GM10266 (cell line): ENCODE measurements around the gene ERG.

Experiments
- DNase-seq: peaks from one replicate; pipeline ENCODE4 v3.0.0; 2012; ENCODE audit errors: extremely low spot score
- TF ChIP-seq, protein P1 (sequence below): IDR thresholded peaks from 2 replicates; pipeline ENCODE4 v1.5.1; 2012; ENCODE audit warnings: mild to moderate bottlenecking, low read depth; ENCODE audit not compliant: control insufficient read depth, insufficient read depth; ENCODE audit errors: missing control alignments

The ERG gene

GRCh38 chr21:38467374-38467773 is 30.9 kb downstream of the ERG start:
- TF ChIP-seq, protein P1, sequence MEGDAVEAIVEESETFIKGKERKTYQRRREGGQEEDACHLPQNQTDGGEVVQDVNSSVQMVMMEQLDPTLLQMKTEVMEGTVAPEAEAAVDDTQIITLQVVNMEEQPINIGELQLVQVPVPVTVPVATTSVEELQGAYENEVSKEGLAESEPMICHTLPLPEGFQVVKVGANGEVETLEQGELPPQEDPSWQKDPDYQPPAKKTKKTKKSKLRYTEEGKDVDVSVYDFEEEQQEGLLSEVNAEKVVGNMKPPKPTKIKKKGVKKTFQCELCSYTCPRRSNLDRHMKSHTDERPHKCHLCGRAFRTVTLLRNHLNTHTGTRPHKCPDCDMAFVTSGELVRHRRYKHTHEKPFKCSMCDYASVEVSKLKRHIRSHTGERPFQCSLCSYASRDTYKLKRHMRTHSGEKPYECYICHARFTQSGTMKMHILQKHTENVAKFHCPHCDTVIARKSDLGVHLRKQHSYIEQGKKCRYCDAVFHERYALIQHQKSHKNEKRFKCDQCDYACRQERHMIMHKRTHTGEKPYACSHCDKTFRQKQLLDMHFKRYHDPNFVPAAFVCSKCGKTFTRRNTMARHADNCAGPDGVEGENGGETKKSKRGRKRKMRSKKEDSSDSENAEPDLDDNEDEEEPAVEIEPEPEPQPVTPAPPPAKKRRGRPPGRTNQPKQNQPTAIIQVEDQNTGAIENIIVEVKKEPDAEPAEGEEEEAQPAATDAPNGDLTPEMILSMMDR: no peak

GRCh38 chr21:38460171-38460742 is 38.0 kb downstream of the ERG start:
- no peak for DNase-seq
- TF ChIP-seq, protein P1: no peak

More at GRCh38 chr21:38467374-38467773, 30.9 kb downstream of the ERG start:
- no peak for DNase-seq

DNA sequence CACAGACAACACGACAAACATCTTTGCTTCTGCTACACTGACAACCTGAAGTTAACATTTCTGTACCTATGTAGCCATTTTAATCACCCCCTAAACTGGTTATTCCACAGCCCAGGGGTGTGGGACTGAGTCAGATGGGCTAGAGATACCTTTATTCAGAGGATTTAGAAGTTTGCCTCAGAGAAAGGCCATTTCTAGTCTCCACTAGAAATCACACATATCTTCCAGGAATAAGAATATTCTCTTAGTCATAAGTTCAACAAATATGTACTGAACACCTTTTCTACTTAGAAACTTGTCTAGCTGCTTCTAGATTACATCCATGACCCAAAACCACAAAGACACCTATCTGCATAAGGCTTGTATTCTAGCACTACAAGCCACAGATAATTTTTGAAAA is 38.8 kb downstream of the ERG start:
- DNase-seq: no peak
- TF ChIP-seq, protein P1: no peak

DNA sequence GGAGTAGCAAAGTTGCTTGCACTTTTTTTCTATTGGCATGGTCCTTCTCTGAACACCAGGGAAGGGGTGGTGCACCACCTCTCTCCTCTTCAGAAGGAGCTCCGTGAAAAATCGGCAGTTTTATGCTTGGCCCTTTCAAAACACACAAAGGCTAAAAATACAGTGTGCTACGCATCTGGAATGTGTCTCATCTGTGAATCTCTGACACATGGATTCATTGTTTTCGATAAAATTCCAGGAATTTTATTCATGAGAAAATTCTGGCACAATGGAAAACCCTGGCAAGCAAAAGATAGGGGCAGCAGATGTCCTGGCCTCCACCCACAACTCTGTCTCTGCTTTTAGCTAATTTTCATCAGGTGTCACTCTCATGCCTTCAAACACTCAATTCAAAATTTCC is 42.9 kb downstream of the ERG start:
- DNase-seq: no peak
- TF ChIP-seq, protein P1: no peak

- no peak for DNase-seq
- TF ChIP-seq, protein P1: no peak
These were observed 43.6 kb downstream of the ERG start for GRCh38 chr21:38454702-38455101.

DNA sequence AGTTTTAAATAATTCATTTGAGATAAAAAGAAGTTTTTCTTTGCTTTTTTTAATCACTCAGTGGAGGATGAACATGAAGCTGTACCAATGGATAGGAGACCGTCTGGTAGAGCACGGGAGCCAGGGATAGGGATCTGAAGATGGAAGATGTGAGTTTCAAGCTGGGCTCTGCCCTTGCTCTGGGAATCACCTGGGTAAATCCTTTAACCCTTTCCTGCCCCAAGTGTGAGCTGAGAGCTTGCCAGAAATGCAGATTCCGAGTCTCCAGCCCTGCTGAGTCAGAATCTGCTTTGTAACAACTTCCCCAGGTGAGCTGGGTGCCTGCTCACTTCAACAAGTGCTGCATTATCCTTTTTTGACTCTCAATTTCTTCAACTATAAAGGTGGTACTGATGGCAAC is 44.1 kb downstream of the ERG start:
- TF ChIP-seq, protein P1: no peak
- no peak for DNase-seq

DNA sequence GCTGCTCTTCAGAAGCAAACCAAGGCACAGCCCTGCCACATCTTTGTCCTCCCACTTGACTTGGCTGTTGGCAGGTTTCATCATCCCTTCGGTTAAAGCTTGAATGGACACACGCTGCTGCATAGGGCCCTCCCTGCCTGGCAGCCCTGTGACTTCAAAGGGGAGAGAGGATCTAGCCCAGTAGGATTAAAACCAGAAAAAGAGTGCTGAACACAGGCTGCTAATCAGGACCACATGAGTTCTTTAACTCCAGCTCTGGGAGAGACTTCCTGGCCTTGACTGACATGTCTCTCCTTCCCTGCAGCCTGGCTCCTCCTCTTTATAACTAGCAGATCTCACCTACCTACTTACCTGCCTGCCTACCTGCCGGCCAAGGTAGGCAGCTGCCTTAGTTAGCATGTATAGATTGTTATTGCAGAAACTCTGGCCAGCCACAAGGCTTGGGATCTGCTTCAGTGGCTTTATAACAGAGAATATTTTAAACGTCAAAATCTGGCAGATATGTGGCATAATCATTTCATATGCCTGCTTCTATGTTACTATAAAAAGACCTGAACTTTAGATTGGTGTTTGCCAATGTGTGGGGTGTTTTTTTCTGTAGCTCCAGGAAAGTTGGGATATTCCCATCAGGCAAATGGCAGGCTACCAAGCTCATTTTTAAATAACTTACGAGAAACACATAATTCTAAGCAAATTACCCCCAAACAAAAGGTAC is 49.4 kb downstream of the ERG start:
- DNase-seq: no peak

More for the DNA sequence above, 49.4 kb downstream of the ERG start:
- TF ChIP-seq, protein P1: no peak
